ENCODE data around the gene OBP2B.
A peak's percentile ranks its signal among the peaks of the same experiment; 100 is the strongest.
"Not testable (repeated sequence)": the region's sequence is repeated elsewhere in the genome, so short reads cannot be mapped to it uniquely, and the experiment has no call there.

OBP2B gene

DNA sequence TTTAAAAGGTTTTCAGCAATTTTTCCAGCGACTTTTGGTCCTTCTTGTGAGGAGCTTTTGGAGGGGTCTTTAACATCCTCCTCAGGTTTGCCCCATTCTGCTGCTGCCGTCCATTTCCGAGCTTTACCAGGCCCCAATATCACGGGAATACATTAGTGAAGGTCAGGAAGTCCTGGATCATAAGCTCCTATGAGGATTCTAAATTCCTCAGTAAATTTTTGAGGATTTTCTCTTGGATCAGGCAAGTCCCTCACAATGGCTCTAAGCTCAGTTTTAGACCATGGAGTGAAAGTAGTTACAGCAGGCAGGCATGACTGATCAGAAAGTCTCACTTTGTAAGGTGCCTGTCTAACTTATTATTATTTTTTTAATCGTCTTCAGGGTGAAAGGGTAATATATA lies 28.1 kb downstream of the OBP2B start:
- no peaks in the 10 kb centered on the region for H3K27me3 ChIP-seq (ENCODE audit: control insufficient read depth, insufficient read depth, low read length)
- no peaks in the 10 kb centered on the region for H3K4me1 ChIP-seq (ENCODE audit: control insufficient read depth, insufficient read depth, low read length)
- H3K9ac ChIP-seq (ENCODE audit: low read length): no peak overlapping the region
- H3K4me3 ChIP-seq (ENCODE audit: low read length): no peak overlapping the region
- H3K27ac ChIP-seq (ENCODE audit: low read depth, low read length): no peak overlapping the region
- no peaks in the 10 kb centered on the region for H3K36me3 ChIP-seq (ENCODE audit: control insufficient read depth, insufficient read depth, low read length)

DNA sequence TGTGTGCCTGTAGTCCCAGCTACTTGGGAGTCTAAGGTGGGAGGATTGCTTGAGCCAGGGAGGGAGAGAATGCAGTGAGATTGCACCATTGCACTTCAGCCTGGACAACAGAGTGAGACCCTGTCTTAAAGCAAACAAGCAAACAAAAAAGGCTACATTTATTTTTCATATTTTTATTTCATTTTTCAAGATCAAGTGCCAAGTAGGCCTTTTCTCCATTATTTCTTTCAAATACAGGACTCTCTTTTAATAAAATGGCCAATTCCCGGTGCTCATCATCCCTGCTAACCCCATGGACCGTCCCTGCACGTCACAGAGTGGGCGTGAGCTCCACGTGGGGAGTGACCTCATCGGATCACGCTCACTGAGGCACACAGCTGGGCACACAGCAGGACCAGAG lies 36.0 kb downstream of the OBP2B start:
- H3K4me3 ChIP-seq (ENCODE audit: low read length): no peak overlapping the region
- H3K27ac ChIP-seq (ENCODE audit: low read depth, low read length): no peak overlapping the region
- H3K4me1 ChIP-seq (ENCODE audit: control insufficient read depth, insufficient read depth, low read length): no peaks in the 10 kb centered on the region
- H3K27me3 ChIP-seq (ENCODE audit: control insufficient read depth, insufficient read depth, low read length): peaks cover 3% of the 10 kb centered on the region
- H3K9ac ChIP-seq (ENCODE audit: low read length): no peak overlapping the region
- no peaks in the 10 kb centered on the region for H3K36me3 ChIP-seq (ENCODE audit: control insufficient read depth, insufficient read depth, low read length)

DNA sequence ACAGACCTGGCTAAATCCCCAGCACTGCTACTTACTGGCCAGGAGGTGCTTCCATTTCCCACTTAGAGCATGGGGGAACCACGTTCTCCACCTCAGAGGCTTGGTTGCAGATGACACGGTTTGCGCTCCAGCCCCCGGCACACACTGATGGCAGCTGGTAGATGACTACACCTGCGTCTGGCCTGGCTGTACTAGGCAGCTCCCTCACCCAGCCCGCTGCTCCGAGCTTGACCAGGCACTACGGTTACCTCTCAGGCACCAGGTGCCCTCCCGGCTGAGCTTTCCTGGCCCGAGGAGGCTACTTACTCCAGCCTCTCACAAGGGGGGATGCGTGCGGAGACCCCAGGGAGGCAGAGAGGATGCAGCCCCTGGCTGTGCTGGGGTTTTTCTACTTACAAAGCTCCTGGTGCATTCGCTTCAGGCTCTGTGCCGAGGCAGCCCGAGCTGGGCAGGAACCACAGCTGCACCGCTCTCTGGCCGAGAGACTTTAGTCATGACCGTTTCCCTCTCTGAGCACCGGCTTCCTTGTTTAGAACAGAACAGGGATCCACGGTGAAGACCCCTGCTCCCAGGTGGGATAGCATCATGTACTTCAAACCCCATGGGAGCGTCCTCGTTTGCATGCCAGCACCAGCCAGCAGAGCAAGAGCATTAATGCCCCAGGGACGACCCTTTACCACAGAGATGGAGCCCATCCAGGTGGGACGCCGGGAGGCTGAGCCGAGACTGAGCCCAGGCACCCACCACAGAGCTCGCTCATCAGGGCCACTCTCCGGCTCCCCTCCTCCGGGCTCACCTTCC lies 37.7 kb downstream of the OBP2B start:
- H3K36me3 ChIP-seq (ENCODE audit: control insufficient read depth, insufficient read depth, low read length): no peaks in the 10 kb centered on the region
- H3K27ac ChIP-seq (ENCODE audit: low read depth, low read length): no peak overlapping the region
- no peak overlapping the region for H3K9ac ChIP-seq (ENCODE audit: low read length)
- H3K4me1 ChIP-seq (ENCODE audit: control insufficient read depth, insufficient read depth, low read length): no peaks in the 10 kb centered on the region
- H3K27me3 ChIP-seq (ENCODE audit: control insufficient read depth, insufficient read depth, low read length): peaks cover 3% of the 10 kb centered on the region
- no peak overlapping the region for H3K4me3 ChIP-seq (ENCODE audit: low read length)

DNA sequence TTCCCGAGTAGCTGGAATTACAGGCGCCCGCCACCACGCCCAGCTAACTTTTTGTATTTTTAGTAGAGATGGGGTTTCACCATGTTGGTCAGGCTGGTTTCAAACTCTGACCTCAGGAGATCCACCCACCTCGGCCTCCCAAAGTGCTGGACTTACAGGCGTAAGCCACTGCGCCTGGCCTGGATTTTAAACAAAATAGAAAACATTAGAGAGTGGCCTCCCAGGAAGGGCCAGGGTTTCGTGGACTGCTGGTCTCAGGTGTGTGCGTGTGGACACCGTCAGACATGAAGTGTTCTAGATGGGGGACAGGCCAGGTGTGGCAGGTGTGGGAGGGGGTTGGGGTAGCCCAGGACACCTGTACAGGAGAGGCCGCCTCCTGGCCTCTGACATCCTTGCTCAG lies 38.3 kb downstream of the OBP2B start:
- Histone ChIP-seq H3K27me3 (ENCODE audit: control insufficient read depth, insufficient read depth, low read length) (peaks cover 3% of the 10 kb centered on the region), H3K4me3 (ENCODE audit: low read length) (no peak overlapping the region), H3K27ac (ENCODE audit: low read depth, low read length) (no peak overlapping the region), H3K36me3 (ENCODE audit: control insufficient read depth, insufficient read depth, low read length) (no peaks in the 10 kb centered on the region), H3K4me1 (ENCODE audit: control insufficient read depth, insufficient read depth, low read length) (no peaks in the 10 kb centered on the region), H3K9ac (ENCODE audit: low read length) (no peak overlapping the region)

DNA sequence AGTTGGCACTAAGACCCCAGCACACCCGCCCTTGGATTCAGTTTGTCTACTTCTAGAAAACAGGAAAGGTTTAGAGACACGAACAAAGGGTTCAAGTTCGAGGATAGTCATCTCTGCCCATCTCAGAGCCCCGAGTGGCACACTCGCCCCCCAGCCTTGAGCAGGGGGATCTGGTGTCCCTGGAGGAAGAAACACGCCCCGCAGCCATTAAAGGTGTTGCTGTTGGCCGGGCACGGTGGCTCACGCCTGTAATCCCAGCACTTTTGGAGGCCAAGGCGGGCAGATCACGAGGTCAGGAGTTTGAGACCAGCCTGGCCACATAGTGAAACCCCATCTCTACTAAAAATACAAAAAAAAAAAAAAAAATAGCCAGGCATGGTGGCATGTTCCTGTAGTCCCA lies 39.4 kb downstream of the OBP2B start:
- H3K4me1 ChIP-seq (ENCODE audit: control insufficient read depth, insufficient read depth, low read length); H3K9ac ChIP-seq (ENCODE audit: low read length); H3K4me3 ChIP-seq (ENCODE audit: low read length); H3K36me3 ChIP-seq (ENCODE audit: control insufficient read depth, insufficient read depth, low read length); H3K27ac ChIP-seq (ENCODE audit: low read depth, low read length); H3K27me3 ChIP-seq (ENCODE audit: control insufficient read depth, insufficient read depth, low read length): not testable (repeated sequence)

DNA sequence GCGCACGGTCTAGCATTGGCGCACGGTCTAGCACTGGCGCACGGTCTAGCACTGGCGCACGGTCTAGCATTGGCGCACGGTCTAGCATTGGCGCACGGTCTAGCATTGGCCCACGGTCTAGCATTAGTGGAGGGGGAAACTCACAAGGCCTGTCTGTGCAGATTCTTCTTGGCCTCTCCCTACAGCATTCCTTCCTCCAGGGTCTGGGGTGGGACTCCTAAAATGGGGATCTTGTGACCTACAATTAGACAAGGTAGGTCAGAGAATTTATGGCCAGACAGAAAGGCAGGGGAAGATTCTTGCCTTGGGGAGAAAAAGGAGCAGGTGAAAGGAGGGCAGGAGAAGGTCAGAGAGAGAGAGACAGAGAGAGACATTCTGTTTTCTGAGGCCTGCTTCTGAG lies 39.9 kb downstream of the OBP2B start:
- H3K27me3 ChIP-seq (ENCODE audit: control insufficient read depth, insufficient read depth, low read length): peaks cover 3% of the 10 kb centered on the region
- no peaks in the 10 kb centered on the region for H3K4me1 ChIP-seq (ENCODE audit: control insufficient read depth, insufficient read depth, low read length)
- no peak overlapping the region for H3K27ac ChIP-seq (ENCODE audit: low read depth, low read length)
- no peak overlapping the region for H3K4me3 ChIP-seq (ENCODE audit: low read length)
- no peaks in the 10 kb centered on the region for H3K36me3 ChIP-seq (ENCODE audit: control insufficient read depth, insufficient read depth, low read length)
- no peak overlapping the region for H3K9ac ChIP-seq (ENCODE audit: low read length)

DNA sequence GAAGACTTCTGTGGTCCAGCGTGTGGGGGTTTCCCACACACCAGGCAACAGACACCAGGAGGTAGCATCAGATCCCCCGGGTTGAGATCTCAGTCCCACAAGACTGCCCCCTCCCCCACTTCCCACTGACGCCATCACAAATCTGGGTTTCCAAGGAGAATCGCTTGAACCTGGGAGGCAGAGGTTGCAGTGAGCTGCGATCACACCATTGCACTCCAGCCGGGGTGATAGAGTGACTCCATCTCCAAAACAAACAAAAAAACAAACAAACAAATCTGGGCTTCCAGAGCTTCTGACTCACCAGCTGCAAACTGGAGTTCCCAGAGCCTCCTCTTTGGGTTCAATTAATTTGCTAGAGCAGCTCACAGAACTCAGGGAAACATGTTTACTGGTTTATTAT lies 40.6 kb downstream of the OBP2B start:
- H3K4me3 ChIP-seq (ENCODE audit: low read length): no peak overlapping the region
- H3K4me1 ChIP-seq (ENCODE audit: control insufficient read depth, insufficient read depth, low read length): no peaks in the 10 kb centered on the region
- H3K36me3 ChIP-seq (ENCODE audit: control insufficient read depth, insufficient read depth, low read length): no peaks in the 10 kb centered on the region
- H3K27ac ChIP-seq (ENCODE audit: low read depth, low read length): no peak overlapping the region
- no peak overlapping the region for H3K9ac ChIP-seq (ENCODE audit: low read length)
- peaks cover 3% of the 10 kb centered on the region for H3K27me3 ChIP-seq (ENCODE audit: control insufficient read depth, insufficient read depth, low read length)

DNA sequence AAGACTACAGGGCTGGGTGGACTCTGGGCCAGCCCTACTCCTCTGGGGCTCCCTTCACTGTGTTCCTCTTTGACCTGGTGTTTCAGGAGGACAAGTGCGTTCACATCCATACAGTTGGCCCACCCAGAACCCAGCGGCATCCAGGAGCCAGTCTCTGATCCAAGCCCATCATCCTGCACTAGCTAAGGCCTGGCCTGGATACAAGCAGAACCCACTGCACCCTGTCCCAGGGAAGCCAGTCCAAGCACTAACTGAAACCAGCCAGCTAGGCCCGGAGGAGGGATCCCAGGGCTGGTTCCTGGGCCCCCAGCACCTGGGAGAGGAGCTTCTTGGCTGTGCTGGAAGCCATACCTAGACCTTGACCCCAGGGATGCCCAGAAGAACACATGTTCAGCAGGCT lies 41.3 kb downstream of the OBP2B start:
- no peak overlapping the region for H3K9ac ChIP-seq (ENCODE audit: low read length)
- no peaks in the 10 kb centered on the region for H3K36me3 ChIP-seq (ENCODE audit: control insufficient read depth, insufficient read depth, low read length)
- H3K4me3 ChIP-seq (ENCODE audit: low read length): no peak overlapping the region
- H3K27ac ChIP-seq (ENCODE audit: low read depth, low read length): no peak overlapping the region
- H3K4me1 ChIP-seq (ENCODE audit: control insufficient read depth, insufficient read depth, low read length): peaks cover 3% of the 10 kb centered on the region
- peaks cover 3% of the 10 kb centered on the region for H3K27me3 ChIP-seq (ENCODE audit: control insufficient read depth, insufficient read depth, low read length)

DNA sequence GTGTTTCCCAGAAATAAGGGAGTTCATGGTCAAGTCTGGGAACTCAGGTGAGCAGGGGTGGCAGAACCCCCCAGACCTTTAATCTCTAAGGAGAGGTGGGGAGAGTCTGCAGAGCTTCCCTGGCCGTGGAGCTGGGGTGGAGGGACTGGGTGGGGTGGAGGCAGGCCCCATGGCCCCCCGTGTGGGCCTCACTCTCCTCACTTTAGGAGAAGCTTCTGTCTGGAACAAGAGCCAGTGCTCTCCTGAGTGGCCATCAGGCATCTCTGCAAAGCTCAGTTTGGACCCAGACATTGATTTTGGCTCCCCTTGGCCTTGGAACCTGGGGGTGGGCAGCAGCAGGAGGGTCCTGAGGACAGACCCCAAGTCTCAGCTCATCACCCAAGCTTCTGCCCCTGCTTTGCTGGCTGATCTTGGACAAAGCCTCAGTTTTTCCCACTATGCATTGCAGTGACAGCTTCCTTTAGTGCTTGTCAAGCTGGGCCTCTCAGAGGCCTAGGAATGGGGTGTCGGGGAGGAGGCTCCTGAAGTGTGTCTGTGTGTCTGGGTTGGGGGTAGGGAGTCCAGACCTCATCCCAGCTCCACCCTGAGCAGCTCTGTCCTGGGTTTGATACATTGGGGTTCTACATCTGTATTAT lies 41.8 kb downstream of the OBP2B start:
- Histone ChIP-seq H3K36me3 (ENCODE audit: control insufficient read depth, insufficient read depth, low read length) (no peaks in the 10 kb centered on the region), H3K4me3 (ENCODE audit: low read length) (no peak overlapping the region), H3K9ac (ENCODE audit: low read length) (no peak overlapping the region), H3K27me3 (ENCODE audit: control insufficient read depth, insufficient read depth, low read length) (peaks cover 3% of the 10 kb centered on the region), H3K4me1 (ENCODE audit: control insufficient read depth, insufficient read depth, low read length) (peaks cover 4% of the 10 kb centered on the region), H3K27ac (ENCODE audit: low read depth, low read length) (no peak overlapping the region)

DNA sequence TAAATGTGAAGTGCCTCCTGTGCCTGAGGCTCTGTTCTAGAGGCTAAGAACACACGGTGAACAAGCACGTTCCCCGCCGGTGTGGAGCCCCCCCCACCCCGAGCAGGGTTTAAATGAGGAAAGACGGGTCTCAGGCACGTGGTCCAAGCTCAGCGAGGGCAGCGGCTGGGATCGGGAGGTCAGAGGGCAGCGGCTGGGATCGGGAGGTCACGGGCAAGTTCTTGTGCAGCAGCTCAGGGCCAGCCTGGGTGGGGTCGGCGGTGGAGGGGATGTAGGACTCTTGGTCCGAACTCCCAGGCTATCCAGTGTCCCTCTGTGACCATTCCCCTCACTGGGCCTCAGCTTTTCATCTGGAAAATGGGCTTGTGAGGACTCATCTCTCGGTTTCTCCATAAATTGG lies 42.7 kb downstream of the OBP2B start:
- Histone ChIP-seq H3K27ac (ENCODE audit: low read depth, low read length) (no peak overlapping the region), H3K4me1 (ENCODE audit: control insufficient read depth, insufficient read depth, low read length) (peaks cover 4% of the 10 kb centered on the region), H3K9ac (ENCODE audit: low read length) (no peak overlapping the region), H3K36me3 (ENCODE audit: control insufficient read depth, insufficient read depth, low read length) (no peaks in the 10 kb centered on the region), H3K27me3 (ENCODE audit: control insufficient read depth, insufficient read depth, low read length) (peaks cover 3% of the 10 kb centered on the region), H3K4me3 (ENCODE audit: low read length) (no peak overlapping the region)

DNA sequence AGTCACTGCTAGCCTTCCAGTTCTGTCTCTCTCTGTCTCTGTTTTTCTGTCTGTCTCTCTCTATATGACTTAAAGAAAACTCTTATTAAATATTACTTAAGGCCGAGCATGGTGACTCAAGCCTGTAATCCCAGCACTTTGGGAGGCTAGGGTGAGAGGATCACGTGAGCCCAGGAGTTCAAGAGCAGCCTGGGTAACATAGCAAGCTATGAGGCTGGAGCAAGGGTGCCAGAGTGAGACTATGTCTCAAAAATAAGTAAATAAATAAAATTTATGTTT lies 43.7 kb downstream of the OBP2B start:
- no peak overlapping the region for H3K9ac ChIP-seq (ENCODE audit: low read length)
- no peak overlapping the region for H3K27ac ChIP-seq (ENCODE audit: low read depth, low read length)
- H3K4me1 ChIP-seq (ENCODE audit: control insufficient read depth, insufficient read depth, low read length): peaks cover 4% of the 10 kb centered on the region
- H3K36me3 ChIP-seq (ENCODE audit: control insufficient read depth, insufficient read depth, low read length): no peaks in the 10 kb centered on the region
- H3K27me3 ChIP-seq (ENCODE audit: control insufficient read depth, insufficient read depth, low read length): no peaks in the 10 kb centered on the region
- H3K4me3 ChIP-seq (ENCODE audit: low read length): no peak overlapping the region

DNA sequence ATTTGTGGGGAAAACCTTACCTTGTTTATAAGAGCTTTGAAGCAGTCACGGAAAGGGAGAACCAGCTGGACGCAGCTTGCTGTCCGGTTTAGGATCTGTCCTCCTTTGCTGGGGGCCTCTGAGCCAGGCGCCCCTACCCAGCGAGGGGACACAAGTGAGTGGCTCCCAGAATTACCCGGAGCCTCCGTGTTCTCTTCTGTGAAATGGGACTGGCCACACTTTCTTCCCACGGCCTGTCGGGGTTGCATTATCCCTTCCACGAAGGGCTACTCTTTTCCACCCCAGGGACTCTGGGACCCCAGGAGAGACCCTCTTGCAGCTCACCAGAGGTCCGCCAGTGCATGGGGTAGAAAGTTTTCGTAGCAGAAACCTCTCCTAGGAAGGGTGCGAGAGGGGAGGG lies 44.9 kb downstream of the OBP2B start:
- Histone ChIP-seq H3K36me3 (ENCODE audit: control insufficient read depth, insufficient read depth, low read length) (no peaks in the 10 kb centered on the region), H3K27me3 (ENCODE audit: control insufficient read depth, insufficient read depth, low read length) (no peaks in the 10 kb centered on the region), H3K9ac (ENCODE audit: low read length) (peak overlapping the region; percentile 38), H3K27ac (ENCODE audit: low read depth, low read length) (no peak overlapping the region), H3K4me1 (ENCODE audit: control insufficient read depth, insufficient read depth, low read length) (peaks cover 4% of the 10 kb centered on the region), H3K4me3 (ENCODE audit: low read length) (peak overlapping the region; percentile 82)

DNA sequence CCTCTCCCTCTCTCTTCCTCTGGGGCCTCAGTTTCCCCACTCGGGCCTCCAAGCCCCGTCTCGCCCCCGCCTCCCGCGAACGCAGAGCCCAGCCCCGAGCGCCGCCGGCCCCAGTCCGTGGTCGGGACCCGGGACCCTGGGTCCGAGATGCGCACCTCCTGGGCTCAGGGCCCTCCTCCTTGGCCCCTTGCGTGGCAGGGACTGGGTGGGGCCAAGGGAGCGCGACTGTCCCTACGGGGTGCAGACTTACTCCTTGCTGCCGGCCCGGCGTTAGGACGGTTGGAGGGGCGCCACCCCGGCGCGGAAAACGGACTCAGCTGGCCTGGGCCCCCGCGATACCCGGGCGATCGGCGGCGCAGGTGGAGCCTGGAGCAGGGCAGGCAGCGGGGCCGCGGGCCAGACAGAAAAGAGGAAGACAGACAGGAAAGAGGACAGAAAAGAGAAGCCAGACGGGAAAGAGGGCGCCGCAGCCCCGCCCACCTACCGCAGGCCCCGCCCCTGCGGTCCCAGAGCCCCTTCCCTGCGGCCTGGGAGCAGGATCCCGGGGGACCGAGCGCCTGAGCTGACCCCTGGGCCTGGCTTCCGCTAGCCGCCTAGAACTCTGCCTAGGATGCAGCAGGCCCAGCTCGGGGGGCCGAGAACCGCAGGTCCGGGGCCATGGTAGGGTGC lies 45.4 kb downstream of the OBP2B start, which contains the start of gene GBGT1:
Gene GBGT1, minus strand, starts transcription at position 411 of the 669 bp plus-strand sequence. CDS start 1,502 bp downstream, outside the sequence.
- H3K4me3 ChIP-seq (ENCODE audit: low read length): peak within 1 kb of the TSS; percentile 82
- peak within 1 kb of the TSS; percentile 40 for H3K9ac ChIP-seq (ENCODE audit: low read length)
- no peaks in the 10 kb centered on the region for H3K36me3 ChIP-seq (ENCODE audit: control insufficient read depth, insufficient read depth, low read length)
- peak within 1 kb of the TSS; percentile 14 for H3K27ac ChIP-seq (ENCODE audit: low read depth, low read length)
- peaks cover 4% of the 10 kb centered on the region for H3K4me1 ChIP-seq (ENCODE audit: control insufficient read depth, insufficient read depth, low read length)
- no peaks in the 10 kb centered on the region for H3K27me3 ChIP-seq (ENCODE audit: control insufficient read depth, insufficient read depth, low read length)
